Cerebellar cortex (tissue), 1 donor: ENCODE results near the gene ROCK2.
"Not testable (repeated sequence)": the region's sequence is repeated elsewhere in the genome, so short reads cannot be mapped to it uniquely, and the experiment has no call there.

ENCODE experiments used
- DNase-seq: peaks from one replicate; pipeline ENCODE4 v3.0.0-alpha.2; 2015; ENCODE audit warnings: low spot score

Gene ROCK2

GRCh38 chr2:11179196-11179595, 165.2 kb downstream of the ROCK2 start:
- no peak for DNase-seq

- peak; percentile 22 for DNase-seq
Measured at GRCh38 chr2:11177871-11178690, 166.4 kb downstream of the ROCK2 start.

- DNase-seq = peak; percentile 19
Measured at GRCh38 chr2:11175293-11175795, 169.1 kb downstream of the ROCK2 start.

- no peak for DNase-seq
Measured at GRCh38 chr2:11174222-11174621, 170.2 kb downstream of the ROCK2 start.

GRCh38 chr2:11169333-11169732, 175.1 kb downstream of the ROCK2 start:
- no peak for DNase-seq

GRCh38 chr2:11168488-11168887, 175.9 kb downstream of the ROCK2 start:
- DNase-seq = no peak

GRCh38 chr2:11166476-11166875, 178.0 kb downstream of the ROCK2 start:
- DNase-seq = no peak

- not testable (repeated sequence) for DNase-seq
Measured at GRCh38 chr2:11165046-11165445, 179.4 kb downstream of the ROCK2 start.

GRCh38 chr2:11163439-11164317, 180.8 kb downstream of the ROCK2 start:
- DNase-seq = no peak

- no peak for DNase-seq
Measured at GRCh38 chr2:11161747-11162146, 182.7 kb downstream of the ROCK2 start.

- DNase-seq = no peak
Measured at GRCh38 chr2:11160731-11161455, 183.5 kb downstream of the ROCK2 start.

- DNase-seq = no peak
Measured at GRCh38 chr2:11160256-11160655, 184.2 kb downstream of the ROCK2 start.

- DNase-seq = no peak
Measured at GRCh38 chr2:11159574-11160170, 184.8 kb downstream of the ROCK2 start.

- no peak for DNase-seq
Measured at GRCh38 chr2:11158916-11159573, 185.4 kb downstream of the ROCK2 start.

- no peak for DNase-seq
Measured at GRCh38 chr2:11157731-11158130, 186.7 kb downstream of the ROCK2 start.

- DNase-seq = no peak
Measured at GRCh38 chr2:11157296-11157695, 187.1 kb downstream of the ROCK2 start.

GRCh38 chr2:11156396-11157075, 187.9 kb downstream of the ROCK2 start:
- no peak for DNase-seq

GRCh38 chr2:11155381-11156035, 188.9 kb downstream of the ROCK2 start, which contains the start of gene SLC66A3:
Gene SLC66A3, plus strand, starts transcription at chr2:11155467. Its CDS starts 80 bp downstream, at chr2:11155547.
- DNase-seq = no peak

- DNase-seq = peak; percentile 94
Measured at GRCh38 chr2:11154923-11155380, 189.5 kb downstream of the ROCK2 start.
